ENCODE results near the gene TOX2.

DNA sequence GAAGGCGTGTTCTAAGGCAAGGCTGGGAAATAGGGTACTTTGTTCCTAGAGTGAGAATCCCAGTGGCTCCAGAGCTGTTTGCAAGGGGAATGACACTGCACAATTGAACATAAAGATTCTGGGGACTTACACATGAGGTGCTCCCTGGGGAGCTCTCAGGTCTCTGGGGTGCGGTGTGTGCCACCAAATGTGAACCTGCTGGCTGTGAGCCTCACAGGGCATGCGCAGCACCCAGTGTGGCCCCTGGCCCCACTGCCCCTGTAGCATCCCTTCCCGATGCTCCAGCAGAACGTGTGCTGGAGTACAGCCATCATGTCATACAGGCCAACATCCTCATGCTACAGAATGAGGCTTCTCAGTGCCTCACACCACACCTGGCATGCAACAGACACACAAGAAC lies 68.2 kb downstream of the TOX2 start:
- TF ChIP-seq POLR2A (IDR thresholded peaks at IDR 0.05), result no peak
- TF ChIP-seq, protein P1, sequence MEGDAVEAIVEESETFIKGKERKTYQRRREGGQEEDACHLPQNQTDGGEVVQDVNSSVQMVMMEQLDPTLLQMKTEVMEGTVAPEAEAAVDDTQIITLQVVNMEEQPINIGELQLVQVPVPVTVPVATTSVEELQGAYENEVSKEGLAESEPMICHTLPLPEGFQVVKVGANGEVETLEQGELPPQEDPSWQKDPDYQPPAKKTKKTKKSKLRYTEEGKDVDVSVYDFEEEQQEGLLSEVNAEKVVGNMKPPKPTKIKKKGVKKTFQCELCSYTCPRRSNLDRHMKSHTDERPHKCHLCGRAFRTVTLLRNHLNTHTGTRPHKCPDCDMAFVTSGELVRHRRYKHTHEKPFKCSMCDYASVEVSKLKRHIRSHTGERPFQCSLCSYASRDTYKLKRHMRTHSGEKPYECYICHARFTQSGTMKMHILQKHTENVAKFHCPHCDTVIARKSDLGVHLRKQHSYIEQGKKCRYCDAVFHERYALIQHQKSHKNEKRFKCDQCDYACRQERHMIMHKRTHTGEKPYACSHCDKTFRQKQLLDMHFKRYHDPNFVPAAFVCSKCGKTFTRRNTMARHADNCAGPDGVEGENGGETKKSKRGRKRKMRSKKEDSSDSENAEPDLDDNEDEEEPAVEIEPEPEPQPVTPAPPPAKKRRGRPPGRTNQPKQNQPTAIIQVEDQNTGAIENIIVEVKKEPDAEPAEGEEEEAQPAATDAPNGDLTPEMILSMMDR (IDR thresholded peaks at IDR 0.05), result no peak
